Fibroblast of the conjunctiva (primary cell): Measurements from ENCODE around the gene CCN6.
A peak's percentile ranks its signal among the peaks of the same experiment; 100 is the strongest.

Experiments used
- DNase-seq: peaks from one replicate; pipeline ENCODE4 v3.0.0-alpha.2; 2010; ENCODE audit warnings: low read depth

Gene CCN6

GRCh38 chr6:112054001-112054400 is at the start of gene CCN6:
Gene CCN6 (plus strand): TSS chr6:112054104. CDS start chr6:112054358, 254 bp downstream.
- no peak for DNase-seq

DNA sequence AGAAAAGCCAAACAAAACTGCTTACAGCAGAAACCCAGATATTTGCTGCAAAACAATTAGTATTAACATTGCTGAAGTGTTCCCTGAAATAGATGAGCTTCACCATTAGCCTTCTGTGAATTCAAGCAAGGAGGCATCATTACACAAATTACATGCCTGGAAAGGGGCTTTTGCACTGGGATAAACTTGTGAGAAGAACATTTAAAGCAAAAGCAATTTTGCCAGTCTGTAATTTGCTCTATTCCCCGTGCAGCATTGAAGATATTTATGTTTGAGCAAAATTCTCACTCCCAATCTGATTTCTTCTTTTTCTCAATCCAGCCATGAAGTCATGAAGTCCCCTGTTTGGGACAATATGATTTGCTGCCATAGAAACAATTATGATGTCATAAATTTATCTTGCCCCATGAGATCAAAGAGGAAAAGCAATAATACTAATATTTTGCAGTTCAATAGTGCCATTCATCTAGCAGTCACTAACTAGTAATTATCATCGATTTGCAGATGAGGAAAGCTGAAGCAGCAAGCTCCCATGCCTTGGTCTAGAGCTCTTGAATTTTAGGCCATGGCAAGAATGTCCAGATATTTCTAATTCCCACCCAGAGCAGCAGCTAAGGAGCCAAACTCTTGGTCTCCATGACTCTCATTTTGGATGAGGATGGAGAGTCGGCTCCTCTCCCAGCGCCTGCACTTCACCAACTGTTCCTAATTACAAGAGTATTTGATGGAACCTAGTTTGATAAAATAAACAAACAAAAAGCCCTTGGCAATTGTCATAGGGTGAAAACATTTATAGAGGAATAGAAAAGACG is 49.5 kb upstream of the CCN6 start:
- DNase-seq: no peak

GRCh38 chr6:112005013-112005371 is 48.9 kb upstream of the CCN6 start:
- DNase-seq: no peak

DNA sequence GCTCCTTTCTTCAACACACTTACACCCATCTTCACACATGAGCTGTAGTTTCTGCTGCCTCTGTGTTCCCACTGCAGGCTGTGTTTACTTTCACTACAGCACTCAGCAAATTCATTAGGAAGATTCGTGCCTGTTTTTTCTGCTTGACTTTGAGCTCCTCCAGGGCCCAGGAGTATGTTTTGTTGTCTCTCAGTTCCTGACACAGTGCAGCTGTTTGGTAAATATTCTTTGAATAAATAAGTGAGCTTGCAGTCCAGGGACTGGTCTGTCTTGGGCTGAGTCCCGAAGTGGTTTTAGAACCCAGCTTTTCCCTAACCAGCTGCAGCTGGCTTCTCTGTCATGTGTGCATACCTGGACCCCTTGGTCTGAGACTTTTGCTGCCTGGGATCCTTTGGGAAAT is 46.6 kb upstream of the CCN6 start:
- no peak for DNase-seq

GRCh38 chr6:112007805-112008204 is 46.1 kb upstream of the CCN6 start:
- DNase-seq: no peak

- DNase-seq: no peak
Measured at GRCh38 chr6:112008482-112008881, 45.4 kb upstream of the CCN6 start.

- no peak for DNase-seq
Measured at GRCh38 chr6:112010328-112010727, 43.6 kb upstream of the CCN6 start.

- DNase-seq: no peak
Measured at GRCh38 chr6:112013051-112013450, 40.9 kb upstream of the CCN6 start.

GRCh38 chr6:112014483-112014882 is 39.4 kb upstream of the CCN6 start:
- peak; percentile 33 for DNase-seq

DNA sequence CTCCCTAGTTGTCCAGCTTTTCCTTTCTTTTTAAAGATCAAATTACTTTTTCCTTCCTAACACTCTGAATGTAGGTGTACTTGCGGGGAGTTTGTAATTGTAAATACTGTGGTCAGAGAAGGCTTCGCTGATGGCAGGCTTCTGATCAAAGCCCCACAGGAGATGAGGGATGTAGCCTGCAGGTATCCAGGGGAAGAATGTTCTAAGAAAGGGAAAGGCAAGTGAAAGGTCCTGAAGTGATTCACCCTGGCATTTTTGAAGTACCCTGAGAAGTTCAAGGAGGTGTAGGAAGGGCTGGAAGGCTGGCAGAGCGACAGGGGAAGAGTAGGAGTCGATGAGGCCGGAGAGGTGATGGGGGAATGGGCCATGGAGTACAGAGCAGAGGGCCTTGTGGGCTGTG is 38.2 kb upstream of the CCN6 start:
- DNase-seq: no peak

DNA sequence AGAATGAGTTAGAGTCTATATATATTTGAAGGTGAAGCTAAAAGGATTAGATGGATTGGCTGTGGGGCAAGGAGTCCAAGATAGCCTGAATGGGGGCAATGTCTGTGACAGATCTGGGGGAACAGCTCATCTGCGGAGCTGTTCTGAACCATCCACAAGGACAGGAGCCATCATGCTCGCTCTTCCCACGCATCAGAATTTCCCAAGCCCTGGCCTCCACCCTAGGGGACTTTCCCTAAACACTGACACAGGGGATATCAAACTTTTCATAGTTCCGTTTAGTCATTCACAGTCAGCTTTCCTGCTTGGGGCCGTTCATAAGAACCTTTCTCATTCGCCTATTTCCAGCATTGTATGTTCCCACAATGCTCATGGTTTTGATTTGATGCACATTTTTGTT is 37.6 kb upstream of the CCN6 start:
- no peak for DNase-seq

GRCh38 chr6:112017169-112017568 is 36.7 kb upstream of the CCN6 start:
- no peak for DNase-seq

DNA sequence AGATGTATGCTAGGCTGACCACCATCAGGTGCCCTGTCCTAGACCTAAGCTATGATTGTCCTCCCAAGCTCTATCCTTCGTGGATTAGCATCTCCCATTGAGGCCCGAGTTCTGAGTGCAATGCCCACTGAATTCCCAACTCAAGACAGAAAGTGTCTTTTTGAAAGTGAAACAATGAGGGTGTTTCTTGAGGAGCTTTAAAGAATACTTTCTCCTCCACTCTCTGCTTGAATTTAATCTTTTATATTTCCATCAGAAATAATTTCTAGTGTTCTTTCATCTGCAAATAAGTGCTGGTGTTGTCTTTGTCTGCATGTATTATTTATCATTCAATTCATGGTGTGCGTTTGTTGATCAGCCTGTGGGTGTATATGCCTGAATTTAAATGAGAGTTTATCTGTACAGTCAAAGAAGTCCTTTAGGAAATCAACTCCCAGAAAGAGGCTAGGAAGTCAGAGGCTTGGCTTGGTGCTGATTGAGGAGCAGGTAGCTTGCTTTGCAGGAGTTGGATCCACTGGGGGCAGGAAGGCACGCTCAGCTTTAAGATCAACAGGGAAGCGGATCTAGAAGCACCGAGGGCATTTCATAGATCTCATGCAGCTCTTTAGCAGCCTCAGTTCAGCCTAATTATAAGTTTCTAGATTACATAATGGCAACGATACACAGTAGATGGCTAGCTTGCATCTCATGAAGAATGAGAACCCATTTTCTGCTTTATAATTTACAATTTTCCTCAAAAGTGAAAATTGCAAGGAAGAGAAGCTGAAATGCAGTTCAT is 36.0 kb upstream of the CCN6 start:
- no peak for DNase-seq

DNA sequence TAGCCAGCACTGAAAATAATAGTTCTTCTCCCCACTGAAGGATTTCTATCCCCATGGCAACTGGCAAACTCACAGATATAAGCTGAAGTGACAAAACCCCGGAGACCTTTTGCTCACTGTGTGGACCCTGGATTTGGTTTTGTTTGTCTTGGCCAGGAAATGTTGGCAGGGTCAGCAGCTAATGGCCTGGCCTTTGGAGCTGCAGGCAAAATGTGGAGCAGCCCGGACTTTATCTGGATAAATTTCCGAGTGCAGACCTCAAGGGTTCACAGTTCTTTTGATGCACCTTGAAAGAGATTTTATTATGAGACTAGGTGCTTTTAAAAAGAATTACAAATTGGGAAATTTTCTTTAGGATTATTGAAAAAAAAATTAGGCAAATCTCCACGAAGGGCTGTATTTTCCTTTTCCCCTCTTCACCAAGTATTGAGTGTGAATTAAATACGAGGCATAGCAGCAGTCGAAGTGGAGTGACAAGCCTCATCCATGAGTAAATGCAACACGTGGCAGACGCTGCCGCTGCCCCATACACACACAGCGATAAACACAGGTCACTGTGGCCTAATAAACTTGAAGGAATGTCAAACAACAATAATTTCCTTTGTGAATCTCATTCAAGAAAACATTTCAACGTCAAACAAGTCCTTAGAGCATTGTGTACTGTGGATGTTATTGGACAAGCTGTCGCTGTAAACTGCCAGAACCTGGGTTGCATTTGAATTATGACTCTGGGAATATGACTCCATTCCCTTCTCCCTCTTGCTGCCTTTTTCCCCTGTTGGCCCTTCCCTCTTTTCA is 35.1 kb upstream of the CCN6 start:
- DNase-seq: peak; percentile 36

GRCh38 chr6:112019589-112019988 is 34.3 kb upstream of the CCN6 start:
- no peak for DNase-seq

DNA sequence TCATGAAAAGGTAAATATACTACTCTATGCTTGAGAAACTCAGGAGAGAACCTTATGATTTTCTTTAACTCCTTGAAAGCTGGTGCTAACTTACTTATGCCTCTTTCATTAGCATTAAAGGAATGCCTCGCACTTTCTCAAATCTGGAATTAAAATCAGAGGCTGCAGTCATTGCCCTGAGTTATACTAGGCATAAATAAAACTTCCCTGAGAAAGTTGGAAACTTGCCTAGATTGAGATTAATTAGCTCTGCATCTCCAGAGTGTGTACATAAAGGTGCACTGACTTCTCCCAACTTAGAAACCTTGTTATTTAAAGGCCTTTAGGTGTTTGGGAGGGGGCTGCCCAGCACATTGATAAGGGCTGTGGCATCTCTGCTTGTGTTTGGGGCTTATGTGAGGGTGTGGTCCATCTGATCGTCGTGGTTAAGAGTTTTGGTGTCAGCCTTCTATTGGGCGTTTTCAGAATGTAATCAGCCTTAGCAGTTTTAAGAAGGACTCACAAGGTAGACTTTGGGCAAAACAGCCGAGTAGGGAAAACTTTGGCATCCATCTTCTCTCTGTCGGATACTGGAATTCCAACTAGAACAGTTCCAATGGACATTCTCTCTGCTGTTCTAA is 32.1 kb upstream of the CCN6 start:
- DNase-seq: no peak

GRCh38 chr6:112022749-112023148 is 31.2 kb upstream of the CCN6 start:
- no peak for DNase-seq

DNA sequence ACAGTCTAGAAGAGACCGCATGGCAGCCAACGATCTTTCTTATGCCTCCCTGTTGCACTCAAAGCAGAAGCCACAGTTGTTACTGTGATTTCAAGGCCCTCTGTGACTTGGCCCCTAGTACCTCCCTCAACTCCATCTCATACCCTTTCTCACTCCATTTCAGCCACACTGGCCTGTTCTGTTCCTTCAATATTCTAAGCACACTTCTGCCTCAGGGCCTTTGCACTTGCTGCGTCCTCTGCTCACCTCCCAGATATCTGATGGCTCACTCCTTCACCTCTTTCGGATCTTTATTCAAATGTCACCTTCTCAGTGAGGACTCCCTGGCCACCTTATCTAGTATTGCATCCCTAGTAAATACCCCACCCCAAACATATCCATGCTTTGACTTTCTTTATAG is 29.4 kb upstream of the CCN6 start:
- no peak for DNase-seq

DNA sequence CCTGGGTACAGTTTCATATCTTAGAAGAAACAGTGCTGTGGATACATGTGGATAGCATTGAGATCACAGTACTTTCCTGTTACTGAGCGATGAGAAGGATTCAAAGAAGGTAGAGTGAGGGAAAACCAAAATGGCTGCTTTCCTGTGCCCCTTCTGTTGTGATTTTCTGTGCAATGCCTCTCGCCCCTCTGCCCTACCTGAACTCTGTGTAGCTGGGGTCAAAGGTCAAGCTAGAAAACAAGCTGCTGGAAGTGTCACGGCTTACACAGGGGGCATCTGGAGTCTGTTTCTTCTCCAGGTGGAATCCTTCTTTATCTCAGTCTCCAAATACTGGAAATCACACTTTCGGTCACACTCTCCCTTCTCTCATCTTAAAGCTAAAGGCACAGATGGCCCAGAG is 27.0 kb upstream of the CCN6 start:
- no peak for DNase-seq

GRCh38 chr6:112027942-112028674 is 25.8 kb upstream of the CCN6 start:
- peak; percentile 17 for DNase-seq

DNA sequence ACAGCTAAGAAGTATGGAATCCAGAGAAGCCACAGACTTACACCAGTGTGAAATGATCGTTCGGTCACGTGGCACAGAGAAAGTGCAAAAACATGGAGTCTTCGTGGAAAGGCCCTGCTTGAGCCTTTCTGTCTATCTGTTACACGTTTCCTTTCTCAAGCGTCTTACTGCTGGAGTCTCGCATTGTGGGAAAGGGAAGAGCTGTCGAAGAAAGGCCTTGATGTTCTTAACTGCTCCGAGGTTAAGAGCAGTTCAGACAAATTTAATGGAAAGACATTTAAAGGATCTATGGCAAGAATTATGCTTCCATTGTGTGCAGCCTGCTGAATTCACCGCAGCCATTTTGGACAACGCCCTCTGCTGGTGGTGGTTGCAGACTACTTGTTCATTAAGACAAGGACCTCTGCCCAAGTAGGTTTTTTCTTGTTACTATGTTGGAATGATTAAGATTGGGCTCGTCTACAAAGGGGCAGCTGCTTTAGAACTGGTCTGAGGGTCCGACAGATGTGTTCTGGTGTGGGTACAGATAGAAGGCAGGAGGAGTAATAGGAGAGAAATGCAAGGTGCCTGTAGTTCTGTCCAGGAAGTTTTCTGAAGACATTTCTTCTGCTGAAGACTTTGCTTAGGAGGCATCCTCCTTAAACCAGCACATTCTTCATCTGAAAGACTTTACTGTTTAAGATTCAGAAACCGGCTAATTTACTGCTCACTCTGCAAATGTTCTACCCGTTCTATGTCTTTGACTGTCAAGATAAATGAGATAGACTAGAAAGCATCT is 24.7 kb upstream of the CCN6 start:
- peak; percentile 55 for DNase-seq
